ENCODE data around the gene TPRG1L. TPM values are rescaled to one million over a fixed set of nuclear protein-coding genes. Genes with fewer than 3 reads are reported as not detected.

The TPRG1L gene
- total RNA-seq, 4 donors from 2014 or later, result 42.6 to 60.3 (median 52.5) TPM

DNA sequence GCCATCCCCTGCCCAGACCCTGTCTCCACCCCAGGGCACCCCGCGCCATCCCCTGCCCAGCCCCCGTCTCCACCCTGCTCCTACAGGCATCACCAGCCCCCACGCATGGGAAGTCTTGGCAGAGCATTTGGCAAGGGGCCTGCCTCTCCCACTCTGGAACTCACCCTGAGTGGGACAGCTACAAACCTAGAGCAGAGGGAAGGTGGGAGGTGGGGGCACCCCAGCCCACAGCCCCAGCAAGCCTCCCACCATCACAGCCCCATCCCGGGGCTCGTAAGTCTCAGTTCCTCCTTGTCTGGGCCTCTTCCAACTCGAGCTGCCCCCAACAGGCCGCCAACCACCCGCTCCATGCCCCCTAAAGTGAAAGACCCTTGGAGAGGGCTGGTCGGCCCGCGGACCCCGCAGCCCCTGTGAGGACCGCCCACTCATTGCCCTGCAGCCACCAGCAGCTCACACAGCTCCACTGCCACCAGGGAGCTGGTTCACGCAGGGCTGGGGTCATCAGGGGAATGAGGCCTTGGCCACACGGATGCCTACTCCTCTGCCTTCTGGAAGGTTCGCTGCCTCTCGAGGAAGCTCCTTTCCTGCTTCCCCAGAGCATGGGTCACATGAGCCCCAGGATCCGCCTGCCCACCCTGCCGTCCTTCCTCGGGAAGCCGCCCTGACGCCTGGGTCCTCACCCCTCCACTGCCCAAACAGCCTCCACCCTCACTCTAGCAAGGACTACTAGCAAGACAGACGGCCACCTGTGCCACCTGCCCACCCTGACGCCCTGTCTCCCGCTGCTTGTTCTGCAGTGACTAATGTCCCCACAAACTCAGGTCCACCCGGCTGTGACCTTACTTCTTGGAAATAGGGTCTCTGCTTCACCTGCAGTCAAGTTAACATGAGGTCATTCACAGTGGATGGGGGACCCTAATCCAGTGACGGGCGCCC lies 27.9 kb upstream of the TPRG1L start:
- TF ChIP-seq, protein P1, sequence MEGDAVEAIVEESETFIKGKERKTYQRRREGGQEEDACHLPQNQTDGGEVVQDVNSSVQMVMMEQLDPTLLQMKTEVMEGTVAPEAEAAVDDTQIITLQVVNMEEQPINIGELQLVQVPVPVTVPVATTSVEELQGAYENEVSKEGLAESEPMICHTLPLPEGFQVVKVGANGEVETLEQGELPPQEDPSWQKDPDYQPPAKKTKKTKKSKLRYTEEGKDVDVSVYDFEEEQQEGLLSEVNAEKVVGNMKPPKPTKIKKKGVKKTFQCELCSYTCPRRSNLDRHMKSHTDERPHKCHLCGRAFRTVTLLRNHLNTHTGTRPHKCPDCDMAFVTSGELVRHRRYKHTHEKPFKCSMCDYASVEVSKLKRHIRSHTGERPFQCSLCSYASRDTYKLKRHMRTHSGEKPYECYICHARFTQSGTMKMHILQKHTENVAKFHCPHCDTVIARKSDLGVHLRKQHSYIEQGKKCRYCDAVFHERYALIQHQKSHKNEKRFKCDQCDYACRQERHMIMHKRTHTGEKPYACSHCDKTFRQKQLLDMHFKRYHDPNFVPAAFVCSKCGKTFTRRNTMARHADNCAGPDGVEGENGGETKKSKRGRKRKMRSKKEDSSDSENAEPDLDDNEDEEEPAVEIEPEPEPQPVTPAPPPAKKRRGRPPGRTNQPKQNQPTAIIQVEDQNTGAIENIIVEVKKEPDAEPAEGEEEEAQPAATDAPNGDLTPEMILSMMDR (IDR thresholded peaks at IDR 0.05; ENCODE audit: low read depth), result no peak

DNA sequence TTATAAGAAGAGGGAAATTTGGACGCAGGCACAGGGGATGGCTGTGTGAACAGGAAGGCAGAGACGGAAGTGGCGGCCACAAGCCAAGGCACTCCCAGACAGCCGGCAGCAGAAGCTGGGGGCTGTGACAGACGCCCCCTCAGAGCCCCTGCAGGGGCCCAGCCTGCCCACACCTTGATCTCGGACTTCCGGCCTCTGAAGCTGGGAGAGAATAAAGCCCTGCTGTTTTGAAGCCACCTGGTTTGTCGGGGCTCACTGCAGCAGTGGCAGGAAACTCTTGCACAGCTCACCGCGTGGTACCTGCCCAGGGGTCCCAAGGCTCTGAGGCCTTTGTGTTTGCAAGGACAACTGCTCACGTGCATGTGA lies 27.2 kb upstream of the TPRG1L start:
- TF ChIP-seq, protein P1 (IDR thresholded peaks at IDR 0.05; ENCODE audit: low read depth), result no peak

DNA sequence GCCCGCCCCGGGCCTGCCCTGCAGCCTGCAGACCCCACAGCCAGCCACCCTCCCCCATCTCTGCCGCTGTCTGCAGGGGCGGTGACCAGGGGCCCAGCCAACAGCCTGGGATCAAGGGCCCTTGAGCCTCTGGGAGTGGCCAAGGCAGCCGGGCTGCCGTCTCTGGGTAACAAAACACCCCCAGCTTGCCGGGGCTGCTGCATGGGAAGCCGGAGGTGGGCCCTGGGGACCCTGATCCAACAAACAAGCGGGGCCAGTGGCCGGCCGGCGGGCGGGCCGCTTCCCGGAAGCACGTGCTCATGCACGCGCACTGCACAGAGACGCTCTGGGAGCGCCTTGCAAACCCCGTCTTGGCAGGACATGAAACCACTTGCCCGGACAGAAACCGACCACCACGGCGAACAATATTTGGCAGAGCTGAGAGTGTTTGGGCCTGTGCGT lies 26.7 kb upstream of the TPRG1L start:
- TF ChIP-seq, protein P1 (IDR thresholded peaks at IDR 0.05; ENCODE audit: low read depth), result no peak

DNA sequence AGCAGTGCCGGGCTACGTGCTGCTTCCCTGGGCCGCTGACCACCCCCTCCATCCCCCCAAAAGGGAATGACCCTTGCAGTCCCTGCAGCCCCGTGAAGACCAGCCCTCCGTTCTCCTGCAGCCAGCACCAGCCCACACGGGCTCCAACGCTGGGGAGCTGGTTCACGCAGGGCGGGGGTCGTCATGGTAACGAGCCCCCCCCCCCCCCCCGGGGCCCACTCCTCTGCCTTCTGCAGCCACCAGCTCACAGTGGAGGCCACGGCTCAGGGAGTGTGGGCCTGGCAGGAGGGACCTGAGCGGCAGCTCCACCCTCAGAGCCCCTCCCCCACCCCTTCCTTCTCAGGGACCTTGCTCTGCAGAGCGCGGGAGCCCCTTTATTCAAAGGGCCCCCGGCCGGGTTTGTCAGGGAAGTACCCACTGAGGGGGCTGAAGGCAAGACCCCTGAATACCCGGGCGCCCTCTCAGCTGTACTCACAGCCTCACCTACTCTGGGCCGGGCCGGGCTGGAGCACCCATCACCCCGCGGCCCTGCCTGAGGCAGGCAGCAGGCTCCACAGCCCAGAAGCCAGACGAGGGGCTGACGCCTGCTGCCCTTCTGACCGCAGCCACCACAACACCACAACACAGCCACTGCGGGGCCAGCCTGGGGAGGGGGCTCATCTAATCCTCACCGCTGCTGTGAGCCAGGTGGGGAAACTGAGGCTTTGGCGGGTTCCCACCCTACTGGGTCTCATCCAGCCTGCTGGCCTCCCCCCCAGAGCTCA lies 26.1 kb upstream of the TPRG1L start:
- TF ChIP-seq, protein P1 (IDR thresholded peaks at IDR 0.05; ENCODE audit: low read depth), result no peak

DNA sequence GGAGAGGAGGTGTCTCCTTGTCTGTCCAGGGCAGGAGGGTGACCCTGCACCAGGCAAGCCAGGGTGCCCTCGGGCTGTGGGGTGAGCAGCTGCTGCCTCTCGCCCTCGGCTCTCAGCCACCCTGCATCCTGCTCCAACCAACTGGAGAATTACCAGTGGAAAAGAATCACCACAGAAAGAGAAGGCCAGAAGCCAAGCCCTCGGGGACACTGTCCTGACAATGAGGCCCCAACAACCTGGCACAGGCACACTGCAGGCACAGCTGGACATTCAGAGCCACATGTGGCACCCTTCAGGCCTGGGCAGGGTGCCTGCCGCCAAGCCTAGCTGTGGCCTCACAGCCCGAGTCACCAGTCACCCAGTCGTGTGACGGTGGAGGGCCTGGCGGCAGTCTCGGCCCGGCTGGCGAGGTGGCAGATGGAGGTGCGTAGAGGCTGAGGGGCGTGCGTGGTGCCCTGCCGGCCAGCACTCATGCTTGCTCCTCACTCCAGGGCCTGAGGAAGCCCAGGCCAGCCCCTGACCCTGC lies 25.5 kb upstream of the TPRG1L start:
- TF ChIP-seq, protein P1 (IDR thresholded peaks at IDR 0.05; ENCODE audit: low read depth), result no peak

DNA sequence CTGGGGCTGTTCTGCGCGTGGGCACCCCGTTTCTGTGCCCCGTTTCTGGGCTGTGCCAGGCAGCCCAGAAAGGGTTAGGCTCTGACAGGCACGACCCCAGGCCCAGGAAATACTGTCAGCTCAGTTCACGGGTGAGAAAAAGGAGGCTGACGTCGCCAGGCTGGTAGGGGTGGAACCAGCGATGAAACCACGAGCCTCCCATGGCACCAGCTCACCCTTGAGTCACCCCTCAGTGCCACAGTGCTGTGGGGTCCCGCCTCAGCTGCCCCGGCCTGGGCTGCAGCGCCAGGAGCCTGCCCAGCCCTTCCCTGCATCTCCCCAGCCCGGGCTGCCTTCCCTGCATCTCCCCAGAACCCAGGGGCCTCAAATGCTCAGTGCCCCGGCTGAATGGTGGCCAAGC lies 25.0 kb upstream of the TPRG1L start:
- TF ChIP-seq, protein P1 (IDR thresholded peaks at IDR 0.05; ENCODE audit: low read depth), result no peak

DNA sequence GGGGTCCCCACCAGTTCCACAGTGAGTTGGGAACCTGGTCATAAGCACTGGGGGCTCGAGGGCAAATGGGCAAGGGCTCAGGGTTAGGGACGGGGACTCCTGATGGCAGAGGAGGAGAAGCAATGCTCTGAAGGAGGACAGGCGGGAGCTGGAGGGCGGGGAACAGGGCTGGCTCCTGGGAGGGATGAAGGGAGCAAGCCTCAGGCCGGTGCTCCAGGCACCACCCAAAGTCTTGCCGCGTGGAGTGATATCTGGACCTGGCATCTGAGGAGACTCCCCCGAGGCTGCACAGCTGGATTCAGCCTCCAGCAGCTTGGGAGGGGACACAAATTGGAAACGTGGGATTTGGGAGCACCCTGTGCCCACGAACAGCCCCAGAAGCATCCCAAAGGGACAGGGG lies 24.5 kb upstream of the TPRG1L start:
- TF ChIP-seq, protein P1 (IDR thresholded peaks at IDR 0.05; ENCODE audit: low read depth), result no peak

All from subcutaneous adipose tissue (tissue), 4 donors.